HG02970 (cell line): ENCODE results near the gene TMEM54.

Source experiments
- ATAC-seq: cut with Tn5 transposase; IDR thresholded peaks from one replicate; pipeline ENCODE4 v1.9.1; 2021; ENCODE audit warnings: mild to moderate bottlenecking, moderate library complexity, moderate number of reproducible peaks; ENCODE audit not compliant: unreplicated experiment, low FRiP score

Gene TMEM54

DNA sequence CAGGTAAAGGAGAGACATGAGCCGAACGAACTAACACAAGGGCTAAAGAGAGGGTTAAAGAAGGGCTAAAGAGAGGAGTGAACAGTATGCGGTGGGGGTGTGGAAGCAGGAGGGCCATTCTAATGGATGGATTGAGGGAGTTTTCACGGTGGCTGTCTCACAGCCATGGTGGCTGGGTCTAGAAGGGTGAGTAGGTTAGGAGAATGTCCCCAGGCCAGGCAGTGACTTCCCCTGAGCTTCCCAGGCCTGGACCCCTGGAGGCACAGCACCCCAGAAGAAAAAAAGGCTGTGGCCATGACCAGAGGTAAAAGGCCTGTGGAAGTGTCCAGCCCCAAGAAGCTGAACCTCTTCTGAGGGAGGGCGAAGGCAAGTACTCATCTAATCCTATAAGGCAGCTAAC is 34.0 kb downstream of the TMEM54 start:
- no peak for ATAC-seq

DNA sequence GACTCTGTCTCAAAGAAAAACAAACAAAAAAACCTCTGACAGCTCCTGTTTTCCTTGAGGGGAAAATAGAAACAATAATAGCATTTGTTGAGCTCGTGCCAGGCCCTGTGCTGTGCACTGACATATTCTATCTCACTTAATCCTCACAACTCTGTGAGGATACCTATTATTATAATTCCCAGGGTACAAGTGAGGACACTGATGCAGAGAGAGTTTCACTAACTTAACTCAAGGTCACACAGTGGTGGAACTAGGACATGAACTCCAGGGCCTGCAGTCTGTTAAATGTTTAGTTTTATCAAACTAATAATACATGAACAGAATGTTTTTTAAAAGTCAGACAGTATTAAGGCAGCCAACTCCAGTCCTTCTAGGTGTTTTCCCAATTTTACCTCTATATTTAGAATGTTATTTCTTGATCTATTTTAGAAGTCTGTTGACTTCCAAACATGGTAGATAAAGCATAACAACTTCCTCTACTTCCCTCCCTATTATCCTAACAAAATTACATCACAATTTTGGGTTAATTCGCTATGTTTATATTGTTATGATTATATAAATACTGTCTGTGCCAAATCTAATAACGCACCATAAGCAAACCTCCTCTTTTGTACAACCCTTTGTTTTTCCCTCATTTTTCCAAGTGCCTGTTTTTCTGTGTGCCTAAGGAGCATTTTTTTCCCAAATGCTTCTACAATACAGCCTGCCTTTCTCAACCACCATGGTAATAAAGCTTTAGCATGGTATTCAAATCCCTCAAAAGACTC is 35.4 kb downstream of the TMEM54 start:
- no peak for ATAC-seq

DNA sequence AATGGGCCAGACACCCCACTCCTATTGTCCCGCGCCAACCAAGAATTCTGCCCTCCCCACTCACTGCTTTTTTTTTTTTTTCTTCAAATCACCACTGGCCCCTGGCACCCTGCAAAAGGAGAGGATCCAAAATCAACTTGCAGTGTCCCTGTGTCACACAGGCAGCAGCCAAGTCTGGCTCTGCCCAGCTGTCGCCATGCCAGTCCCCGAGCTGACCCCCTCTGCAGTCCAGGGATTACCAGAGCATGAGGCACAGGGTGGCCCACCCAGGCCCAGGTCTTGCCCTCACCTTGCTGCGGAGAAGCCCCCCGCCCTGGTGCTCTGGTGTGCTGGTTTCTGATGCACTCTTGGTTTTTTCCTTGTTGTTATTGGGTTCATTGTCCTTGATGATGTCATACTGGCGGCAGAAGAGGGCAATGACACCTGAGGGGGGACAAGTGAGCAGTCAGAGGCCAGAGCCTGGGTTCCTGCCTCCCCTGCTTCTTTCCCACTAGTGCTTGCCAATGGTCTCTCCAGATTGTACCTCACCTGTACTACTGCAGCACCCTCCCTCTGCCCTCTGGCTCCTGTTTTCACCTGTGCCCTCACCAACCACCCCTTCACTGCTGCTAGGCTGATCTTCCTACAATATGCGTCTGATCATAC is 36.7 kb downstream of the TMEM54 start:
- no peak for ATAC-seq

DNA sequence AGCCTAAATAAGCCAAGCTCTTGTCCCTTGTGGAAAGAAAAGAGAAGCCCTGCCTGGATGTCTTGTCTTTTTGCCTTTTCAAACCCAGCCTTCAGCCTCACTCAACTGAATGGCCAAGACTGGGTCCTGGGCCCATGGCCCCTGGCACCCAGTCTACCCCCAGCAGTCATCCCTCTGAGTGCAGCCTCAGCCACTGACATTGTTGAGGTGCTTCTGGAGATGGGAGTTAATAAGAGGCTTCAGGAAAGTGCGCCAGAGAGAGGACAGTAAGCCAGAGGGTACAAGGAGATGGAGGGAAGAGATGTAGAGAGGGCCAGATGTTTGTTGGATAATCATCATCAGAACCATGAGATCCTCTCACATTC is 37.3 kb downstream of the TMEM54 start:
- no peak for ATAC-seq

DNA sequence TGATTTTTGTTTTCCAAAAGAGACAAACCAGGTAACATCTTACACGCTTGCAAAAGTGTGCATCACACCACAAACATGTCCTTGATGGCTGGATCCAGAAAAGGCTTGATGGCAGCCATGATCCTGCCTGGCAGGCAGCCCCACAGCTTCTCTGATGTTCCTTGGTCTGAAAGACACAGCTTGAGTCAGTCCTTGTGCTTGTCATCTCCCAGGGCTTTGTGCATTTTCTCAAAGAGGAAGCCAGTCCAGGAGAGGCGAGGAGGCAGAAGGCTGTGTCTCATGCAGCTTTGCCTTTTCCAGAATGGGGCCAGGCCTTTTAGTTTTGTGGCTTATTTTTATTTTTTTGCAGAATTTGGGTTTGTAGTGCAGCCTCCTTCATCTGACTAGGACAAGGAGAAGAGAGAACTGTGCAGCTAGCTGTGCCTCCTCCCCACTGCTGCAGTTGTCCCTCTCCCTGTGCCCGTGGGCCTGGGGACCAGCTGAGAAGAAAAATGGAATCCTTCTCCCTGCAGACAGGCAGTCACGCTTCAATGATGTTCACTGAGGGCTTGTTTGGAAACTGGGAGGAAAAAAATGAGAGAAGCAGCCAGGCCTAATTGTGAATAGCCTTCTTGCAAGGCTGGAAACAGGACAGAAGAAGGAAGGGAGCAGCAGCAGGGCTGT is 37.8 kb downstream of the TMEM54 start:
- no peak for ATAC-seq

- ATAC-seq, result no peak
These were observed 39.1 kb downstream of the TMEM54 start for GRCh38 chr1:32861904-32862695.

DNA sequence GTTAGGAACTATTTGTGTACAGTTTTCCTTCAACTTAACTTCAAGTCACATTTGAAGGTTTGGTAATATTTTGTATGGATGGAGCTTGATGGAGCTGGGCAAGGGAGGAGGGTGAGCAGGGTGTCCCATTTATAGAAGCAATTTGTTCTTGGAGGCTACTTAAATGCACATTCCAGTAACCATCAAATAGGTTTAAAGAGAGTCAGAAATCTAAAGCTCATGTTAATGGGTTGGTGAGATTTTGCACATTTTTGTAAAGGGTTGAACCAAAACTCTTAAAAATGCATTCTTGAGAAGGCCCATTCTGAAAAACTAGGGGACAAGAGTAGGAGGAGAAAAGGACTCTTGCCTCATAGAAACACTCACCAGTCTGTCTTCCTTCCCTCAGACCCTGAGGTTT is 40.6 kb downstream of the TMEM54 start:
- no peak for ATAC-seq

GRCh38 chr1:32859915-32860314 is 41.3 kb downstream of the TMEM54 start:
- ATAC-seq, result no peak

GRCh38 chr1:32858791-32859190 is 42.4 kb downstream of the TMEM54 start:
- ATAC-seq, result no peak

DNA sequence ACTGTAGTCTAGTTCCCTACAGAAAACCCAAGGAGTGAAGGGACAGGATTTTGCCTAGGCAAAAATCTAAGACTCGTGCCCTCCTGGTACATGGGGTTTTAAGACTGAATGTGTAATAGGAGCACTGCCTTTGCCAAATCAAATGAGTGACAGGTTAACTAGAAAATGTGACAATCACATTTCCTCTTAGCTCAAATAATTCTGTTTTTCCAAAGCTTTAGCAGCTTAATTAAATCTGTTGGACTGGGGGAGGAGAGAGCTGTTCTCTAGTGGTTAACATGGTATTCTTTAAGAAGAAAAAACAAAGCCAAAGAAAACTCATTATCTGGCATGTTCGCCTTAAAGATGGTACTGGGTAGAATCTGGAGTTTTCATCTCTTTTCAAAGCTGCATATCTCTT is 43.1 kb downstream of the TMEM54 start:
- no peak for ATAC-seq

DNA sequence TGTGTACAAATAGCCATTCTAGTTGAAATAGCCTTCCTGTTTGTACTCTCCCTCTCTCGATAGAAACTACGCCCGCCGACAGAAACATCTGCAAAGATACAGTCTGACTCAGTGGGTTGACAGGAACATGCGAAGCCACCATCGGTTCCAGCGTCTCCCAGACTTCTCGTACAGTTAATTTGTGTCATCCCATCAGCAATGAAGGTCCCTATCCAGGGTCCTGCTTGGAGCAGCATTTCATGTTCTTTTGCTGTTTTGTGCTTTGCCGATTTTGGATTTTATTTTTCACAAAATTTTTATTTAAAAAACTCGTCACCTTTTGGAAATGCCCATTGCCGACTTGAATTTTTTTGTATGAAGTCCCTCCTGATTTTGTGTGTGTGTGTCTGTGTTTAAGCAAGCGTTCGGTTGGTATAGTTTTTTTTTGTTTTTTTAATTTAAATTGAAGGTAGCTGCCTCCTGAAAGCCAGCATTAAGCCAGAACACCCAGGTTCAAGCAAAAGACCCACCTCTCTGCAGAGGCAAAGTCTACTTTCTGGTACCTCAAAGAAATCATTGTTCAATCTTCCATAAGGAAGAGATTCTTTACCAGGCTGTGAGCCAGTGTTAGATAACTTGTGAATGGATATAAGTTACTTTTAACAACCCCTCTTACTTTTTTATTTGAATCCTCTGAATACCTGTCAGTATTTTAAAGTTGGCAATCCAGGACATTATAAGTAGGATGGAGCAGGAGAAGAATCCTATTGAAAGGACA is 45.1 kb downstream of the TMEM54 start:
- ATAC-seq, result no peak

GRCh38 chr1:32848354-32849063 is 52.7 kb downstream of the TMEM54 start:
- ATAC-seq, result no peak
